Right lobe of liver (tissue), 4 donors: ENCODE results near the gene ULK4.

ENCODE experiments used
- CTCF ChIP-seq, 4 donors: fragments of 200-600 bp in 3 of 4; fragments of 450-650 bp in 1 of 4; IDR thresholded peaks; one replicate each; pipeline versions ENCODE4 v1.5.1 to v1.8.0; 2016 to 2022; ENCODE audit warnings: antibody characterized with exemption in 4 of 4, mild to moderate bottlenecking in 2 of 4
- POLR2A ChIP-seq: fragments of 450-650 bp; IDR thresholded peaks from one replicate; pipeline ENCODE4 v1.6.1; 2017; ENCODE audit warnings: antibody characterized with exemption, mild to moderate bottlenecking
- donor health status: DM: no; HTN: no; CAD: no.
- donor health status: DM: no; HTN: no; CAD: no.
- donor health status: DM: no; HTN: yes; CAD: no.

GRCh38 chr3:41220906-41221677 lies 740.8 kb downstream of the ULK4 start:
- TF ChIP-seq CTCF (IDR thresholded peaks at IDR 0.05) (no peak), POLR2A (no peak)
